Stimulated activated CD4-positive, alpha-beta T cell treated with anti-CD3 and anti-CD28 coated beads, TNF-alpha, amount 100 ng/mL, for 24 hours (primary cell): ENCODE results near the gene HFE.
"Not testable (repeated sequence)": the region's sequence is repeated elsewhere in the genome, so short reads cannot be mapped to it uniquely, and the experiment has no call there.

Experiments
- DNase-seq, 3 experiments: peaks; one replicate each; pipeline ENCODE4 v3.0.0-alpha.2; 2020; ENCODE audit warnings: low read depth in 3 of 3

The HFE gene

DNA sequence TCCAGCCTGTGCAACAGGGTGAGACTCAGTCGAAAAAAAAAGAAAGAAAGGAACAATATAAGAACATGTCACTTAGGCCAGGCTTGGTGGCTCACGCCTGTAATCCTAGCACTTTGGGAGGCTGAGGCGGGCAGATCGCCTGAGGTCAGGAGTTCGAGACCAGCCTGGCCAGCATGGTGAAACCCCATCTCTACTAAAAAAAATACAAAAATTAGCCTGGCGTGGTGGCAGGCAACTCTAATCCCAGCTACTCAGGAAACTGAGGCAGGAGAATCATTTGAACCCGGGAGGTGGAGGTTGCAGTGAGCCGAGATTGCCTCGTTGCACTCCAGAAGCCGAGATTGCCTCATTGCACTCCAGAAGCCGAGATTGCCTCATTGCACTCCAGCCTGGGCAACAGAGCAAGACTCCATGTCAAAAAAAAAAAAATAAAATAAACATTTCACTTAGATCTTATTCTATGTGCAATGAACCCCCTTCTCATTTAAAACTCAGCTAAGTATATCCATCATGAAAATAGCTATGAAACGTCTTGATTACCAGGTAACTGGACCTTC lies 28.7 kb upstream of the HFE start:
- not testable (repeated sequence) for DNase-seq

DNA sequence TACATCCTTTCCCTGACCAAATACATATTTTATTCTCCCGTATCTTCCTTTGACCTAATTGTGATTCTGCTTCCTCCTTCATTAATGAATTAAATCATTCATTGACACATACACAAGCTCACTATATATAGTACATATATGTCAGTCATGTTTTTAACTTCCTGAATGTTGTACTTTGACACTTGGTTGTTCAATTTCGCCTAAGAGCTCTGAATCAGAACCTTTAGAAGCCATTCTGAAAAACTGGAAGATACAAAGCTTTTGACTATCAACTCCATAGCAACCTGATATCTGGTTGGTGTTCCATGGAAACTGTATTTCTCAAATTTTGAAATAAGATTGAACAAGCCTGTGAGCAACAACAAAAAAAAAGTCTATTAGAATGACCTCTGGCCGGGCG lies 27.3 kb upstream of the HFE start:
- no peak for DNase-seq

DNA sequence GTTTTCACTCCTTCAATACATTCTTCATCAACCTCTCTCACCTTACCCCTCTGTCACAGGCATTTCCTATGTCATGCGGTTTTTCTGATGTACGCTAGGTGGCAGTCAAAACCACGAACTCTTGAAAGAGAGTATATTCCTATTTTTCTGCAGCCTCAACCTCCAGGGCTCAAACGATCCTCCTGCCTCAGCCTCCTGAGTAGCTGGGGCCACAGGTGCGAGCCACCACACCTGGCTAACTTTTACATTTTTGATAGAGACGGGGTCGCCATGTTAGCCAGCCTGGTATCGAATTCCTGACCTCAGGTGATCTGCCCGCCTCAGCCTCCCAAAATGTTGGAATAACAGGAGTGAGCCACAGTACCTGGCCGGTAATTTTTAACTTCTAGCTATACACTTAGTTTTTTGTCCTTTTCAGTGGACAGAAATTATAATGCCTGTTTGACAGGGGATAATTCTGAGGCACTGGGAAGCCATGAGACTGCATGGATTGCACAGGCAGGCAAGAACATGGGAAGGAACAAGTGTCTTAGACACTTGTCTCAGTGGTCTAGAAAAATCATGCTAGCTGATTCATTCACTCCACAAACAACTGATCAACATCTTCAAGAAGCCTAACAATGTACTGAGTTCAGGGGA lies 22.5 kb upstream of the HFE start:
- peak in 1 of 3 experiments; percentile 5 for DNase-seq

DNA sequence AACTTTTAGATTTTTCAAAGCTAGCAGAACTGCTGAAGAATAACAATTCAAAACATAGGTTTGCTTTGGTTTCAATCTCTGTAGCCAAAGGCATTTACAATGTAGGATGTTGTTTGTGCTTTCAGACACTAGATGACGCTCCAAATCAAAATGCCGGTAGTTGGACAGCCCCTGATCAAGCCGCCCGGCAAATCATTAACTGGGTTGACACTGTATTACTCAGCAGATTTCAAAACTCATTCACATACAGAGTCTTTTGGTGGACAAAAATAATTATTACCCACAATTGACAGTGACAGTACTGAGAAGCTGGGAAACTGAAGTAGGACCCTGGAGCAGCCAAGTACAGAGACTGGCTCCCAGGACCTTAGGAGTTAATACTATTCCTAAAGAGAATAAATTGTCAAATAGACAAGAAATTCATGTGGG lies 21.3 kb upstream of the HFE start:
- DNase-seq, result peak in 1 of 3 experiments; percentile 30

DNA sequence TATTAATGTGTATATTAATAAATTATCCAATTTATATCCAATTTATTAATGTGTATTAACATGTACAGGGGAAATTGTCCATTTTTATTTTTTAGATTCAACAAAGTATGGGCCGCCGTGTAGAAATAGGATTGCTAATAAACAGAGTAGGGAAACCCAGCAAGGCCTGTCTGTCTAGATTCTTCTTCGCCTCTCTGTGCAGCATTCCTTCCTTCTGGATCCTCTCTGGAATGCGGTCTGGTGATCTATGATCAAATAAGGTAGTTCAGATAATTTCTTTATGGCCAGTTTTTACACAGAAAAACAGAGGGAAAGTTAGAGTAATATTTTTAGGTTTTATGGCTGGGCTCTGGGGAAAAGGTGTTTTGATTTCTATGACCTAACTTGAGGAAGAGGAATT lies 19.9 kb upstream of the HFE start:
- no peak for DNase-seq

DNA sequence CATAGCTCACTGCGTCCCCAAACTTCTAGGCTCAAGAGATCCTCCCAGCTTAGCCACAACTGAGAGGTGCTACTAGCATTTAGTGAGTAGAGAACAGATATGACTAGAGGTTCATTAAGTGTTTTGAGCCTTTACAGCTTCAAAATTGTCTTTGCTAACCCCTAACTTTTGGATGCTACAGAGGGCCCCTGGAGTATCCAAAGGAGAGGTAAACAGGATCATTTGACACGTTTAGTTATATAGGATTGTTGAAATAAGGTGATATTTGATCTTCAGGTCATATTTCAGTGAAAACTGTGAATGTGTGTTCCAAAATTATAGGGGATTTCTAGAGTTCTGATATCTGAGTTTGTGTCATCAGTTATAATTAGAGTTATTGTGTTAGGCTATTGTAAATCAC lies 19.2 kb upstream of the HFE start:
- no peak for DNase-seq

DNA sequence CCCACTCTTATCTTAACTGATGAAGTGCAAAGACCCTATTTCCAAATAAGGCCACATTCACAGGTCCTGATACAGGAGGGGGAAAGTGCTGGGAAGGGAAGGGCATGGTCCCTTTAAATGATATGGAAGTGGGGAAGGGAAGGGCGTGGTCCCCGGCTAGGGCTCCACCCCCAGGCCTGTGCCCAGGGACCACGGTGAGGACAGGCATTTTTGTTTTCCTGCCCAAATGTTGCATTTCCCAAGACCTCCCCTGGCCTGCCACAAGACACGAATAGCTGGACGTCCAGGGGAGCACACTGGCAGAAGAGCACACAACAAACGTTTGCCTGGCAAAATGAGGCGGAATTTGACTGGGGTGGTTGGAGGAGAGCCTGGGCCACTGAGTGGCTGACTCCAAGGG lies 16.1 kb upstream of the HFE start:
- DNase-seq, result no peak

DNA sequence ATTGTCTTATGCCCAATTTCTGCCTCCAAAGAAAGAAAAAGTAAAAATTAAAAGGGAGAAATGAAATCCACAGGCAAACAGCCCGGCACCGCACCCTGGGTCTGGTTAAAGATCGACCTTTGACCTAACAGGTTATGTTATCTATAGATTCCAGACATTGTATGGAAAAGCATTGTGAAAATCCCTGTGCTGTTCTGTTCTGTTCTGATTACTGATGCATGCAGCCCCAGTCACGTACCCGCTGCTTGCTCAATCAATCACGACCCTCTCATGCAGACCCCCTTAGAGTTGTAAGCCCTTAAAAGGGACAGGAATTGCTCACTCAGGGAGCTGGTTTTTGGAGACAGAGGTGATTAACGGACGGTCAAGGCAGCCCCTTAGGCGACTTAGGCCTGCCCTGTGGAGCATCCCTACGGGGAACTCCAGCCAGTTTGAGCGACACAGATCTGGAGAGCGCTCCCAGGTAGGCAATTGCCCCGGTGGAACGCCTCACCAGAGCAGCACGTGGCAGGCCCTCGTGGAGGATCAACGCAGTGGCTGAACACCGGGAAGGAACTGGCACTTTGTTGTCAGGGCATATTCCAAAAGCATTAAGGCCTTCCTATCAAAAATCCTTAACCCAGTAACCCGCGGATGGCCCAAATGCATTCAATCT lies 12.0 kb upstream of the HFE start:
- DNase-seq, result no peak

DNA sequence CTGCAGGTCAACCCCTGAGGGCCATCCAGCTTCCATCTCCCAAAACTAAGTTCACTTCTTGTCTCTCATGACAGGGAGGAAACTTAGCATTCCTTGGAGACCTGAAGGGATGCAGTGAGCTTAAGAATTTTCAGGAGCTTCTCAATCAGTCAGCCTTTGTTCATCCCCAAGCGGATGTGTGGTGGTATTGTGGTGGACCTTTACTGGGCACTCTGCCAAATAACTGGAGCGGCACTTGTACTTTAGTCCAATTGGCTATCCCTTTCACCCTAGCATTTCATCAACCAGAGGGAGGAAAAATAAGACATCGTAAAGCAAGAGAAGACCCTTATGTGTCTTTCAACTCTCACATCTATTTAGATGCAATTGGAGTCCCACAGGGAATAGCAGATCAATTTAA lies 9.2 kb upstream of the HFE start:
- DNase-seq, result not testable (repeated sequence)

DNA sequence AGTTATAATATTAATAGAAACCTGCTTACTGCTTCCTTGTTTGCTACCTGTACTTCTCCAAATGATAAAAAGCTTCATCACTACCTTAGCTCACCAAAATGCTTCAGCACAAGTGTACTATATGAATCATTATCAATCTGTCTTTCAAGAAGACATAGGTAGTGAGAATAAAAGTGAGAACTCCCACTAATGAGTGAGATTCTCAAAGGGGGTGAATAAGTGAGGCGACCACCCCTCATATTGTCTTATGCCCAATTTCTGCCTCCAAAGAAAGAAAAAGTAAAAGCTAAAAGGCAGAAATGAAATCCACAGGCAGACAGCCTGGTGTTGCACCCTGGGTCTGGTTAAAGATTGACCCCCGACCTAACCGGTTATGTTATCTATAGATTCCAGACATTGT lies 6.1 kb upstream of the HFE start:
- DNase-seq, result not testable (repeated sequence)

DNA sequence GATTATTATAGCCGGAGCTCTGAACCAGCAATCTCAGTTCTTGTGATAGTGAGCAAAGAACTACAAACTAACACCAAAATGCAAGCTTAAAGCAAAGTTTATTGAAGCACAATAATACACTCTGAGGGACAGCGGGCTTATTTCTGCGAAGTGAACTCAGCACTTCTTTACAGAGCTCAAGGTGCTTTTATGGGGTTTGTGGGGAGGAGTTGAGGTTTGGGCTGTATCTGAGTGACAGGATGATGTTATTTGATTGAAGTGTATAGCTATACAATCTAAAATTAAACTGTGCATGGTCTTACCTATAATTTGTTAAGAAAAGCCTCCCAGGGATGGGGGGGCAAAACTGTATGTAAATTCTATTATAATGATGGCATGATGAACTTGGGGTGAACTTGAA lies 1.0 kb upstream of the HFE start:
- DNase-seq, result no peak

DNA sequence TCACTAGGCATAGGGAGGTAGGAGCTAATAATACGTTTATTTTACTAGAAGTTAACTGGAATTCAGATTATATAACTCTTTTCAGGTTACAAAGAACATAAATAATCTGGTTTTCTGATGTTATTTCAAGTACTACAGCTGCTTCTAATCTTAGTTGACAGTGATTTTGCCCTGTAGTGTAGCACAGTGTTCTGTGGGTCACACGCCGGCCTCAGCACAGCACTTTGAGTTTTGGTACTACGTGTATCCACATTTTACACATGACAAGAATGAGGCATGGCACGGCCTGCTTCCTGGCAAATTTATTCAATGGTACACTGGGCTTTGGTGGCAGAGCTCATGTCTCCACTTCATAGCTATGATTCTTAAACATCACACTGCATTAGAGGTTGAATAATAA lies 1.1 kb downstream of the HFE start:
- no peak for DNase-seq

DNA sequence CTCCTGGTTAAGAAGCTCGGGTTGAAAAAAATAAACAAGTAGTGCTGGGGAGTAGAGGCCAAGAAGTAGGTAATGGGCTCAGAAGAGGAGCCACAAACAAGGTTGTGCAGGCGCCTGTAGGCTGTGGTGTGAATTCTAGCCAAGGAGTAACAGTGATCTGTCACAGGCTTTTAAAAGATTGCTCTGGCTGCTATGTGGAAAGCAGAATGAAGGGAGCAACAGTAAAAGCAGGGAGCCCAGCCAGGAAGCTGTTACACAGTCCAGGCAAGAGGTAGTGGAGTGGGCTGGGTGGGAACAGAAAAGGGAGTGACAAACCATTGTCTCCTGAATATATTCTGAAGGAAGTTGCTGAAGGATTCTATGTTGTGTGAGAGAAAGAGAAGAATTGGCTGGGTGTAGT lies 2.0 kb downstream of the HFE start:
- DNase-seq, result no peak

DNA sequence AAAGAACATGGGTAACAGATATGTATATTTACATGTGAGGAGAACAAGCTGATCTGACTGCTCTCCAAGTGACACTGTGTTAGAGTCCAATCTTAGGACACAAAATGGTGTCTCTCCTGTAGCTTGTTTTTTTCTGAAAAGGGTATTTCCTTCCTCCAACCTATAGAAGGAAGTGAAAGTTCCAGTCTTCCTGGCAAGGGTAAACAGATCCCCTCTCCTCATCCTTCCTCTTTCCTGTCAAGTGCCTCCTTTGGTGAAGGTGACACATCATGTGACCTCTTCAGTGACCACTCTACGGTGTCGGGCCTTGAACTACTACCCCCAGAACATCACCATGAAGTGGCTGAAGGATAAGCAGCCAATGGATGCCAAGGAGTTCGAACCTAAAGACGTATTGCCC lies 5.2 kb downstream of the HFE start:
- no peak for DNase-seq

DNA sequence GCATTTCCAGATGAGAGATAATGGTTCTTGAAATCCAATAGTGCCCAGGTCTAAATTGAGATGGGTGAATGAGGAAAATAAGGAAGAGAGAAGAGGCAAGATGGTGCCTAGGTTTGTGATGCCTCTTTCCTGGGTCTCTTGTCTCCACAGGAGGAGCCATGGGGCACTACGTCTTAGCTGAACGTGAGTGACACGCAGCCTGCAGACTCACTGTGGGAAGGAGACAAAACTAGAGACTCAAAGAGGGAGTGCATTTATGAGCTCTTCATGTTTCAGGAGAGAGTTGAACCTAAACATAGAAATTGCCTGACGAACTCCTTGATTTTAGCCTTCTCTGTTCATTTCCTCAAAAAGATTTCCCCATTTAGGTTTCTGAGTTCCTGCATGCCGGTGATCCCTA lies 6.8 kb downstream of the HFE start:
- DNase-seq, result no peak

DNA sequence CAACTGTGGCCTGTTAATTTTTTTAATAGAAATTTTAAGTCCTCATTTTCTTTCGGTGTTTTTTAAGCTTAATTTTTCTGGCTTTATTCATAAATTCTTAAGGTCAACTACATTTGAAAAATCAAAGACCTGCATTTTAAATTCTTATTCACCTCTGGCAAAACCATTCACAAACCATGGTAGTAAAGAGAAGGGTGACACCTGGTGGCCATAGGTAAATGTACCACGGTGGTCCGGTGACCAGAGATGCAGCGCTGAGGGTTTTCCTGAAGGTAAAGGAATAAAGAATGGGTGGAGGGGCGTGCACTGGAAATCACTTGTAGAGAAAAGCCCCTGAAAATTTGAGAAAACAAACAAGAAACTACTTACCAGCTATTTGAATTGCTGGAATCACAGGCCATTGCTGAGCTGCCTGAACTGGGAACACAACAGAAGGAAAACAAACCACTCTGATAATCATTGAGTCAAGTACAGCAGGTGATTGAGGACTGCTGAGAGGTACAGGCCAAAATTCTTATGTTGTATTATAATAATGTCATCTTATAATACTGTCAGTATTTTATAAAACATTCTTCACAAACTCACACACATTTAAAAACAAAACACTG lies 10.1 kb downstream of the HFE start:
- DNase-seq, result peak; percentile 38 to 46 (median 43)

DNA sequence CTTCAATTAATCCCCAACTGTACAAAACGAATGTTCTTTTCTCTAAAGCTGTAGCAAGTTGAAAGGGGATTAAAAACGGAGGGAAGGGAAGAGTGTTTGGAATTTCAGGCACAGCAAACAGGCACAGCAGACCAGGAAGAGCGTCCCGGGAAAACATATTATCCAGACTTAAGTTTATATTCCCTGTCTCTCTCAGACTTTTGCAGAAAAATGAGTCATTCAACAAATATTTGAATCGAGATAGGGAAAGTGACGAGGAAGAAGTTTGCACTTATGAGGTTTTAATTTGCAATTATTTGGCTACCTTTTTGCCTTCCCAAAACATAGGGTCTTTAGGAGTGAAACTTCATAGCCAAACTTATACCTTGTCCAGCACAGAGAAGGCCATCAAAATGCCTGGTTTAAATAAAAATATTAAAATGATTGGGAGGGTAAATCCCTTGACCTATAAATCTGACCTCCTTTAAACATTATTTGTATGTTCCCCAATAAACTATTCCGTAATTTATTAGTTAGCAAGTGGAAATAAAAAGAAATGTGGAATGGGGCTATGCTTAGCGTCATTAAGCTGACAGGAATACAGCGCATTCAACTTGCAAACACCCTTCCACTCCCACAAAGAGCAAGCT lies 16.0 kb downstream of the HFE start:
- DNase-seq, result no peak

DNA sequence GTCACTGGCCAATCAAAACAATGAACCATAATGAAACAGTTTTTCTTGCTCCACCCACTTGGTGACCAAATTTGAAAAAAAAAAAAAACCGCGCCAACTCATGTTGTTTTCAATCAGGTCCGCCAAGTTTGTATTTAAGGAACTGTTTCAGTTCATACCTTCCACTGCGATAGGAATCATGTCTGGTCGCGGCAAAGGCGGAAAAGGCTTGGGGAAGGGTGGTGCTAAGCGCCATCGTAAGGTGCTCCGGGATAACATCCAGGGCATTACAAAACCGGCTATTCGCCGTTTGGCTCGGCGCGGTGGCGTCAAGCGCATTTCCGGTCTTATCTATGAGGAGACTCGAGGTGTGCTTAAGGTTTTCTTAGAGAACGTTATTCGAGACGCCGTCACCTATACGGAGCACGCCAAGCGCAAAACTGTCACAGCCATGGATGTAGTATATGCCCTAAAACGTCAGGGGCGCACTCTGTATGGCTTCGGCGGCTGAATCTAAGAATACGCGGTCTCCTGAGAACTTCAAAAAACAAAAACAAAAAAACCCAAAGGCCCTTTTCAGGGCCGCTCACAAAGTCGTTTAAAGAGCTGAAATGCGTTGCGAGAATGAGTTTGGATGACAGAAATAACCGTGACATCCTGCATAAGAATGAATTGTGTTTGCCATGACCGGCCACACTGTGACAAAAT lies 16.7 kb downstream of the HFE start:
- peak; percentile 78 to 84 (median 84) for DNase-seq

DNA sequence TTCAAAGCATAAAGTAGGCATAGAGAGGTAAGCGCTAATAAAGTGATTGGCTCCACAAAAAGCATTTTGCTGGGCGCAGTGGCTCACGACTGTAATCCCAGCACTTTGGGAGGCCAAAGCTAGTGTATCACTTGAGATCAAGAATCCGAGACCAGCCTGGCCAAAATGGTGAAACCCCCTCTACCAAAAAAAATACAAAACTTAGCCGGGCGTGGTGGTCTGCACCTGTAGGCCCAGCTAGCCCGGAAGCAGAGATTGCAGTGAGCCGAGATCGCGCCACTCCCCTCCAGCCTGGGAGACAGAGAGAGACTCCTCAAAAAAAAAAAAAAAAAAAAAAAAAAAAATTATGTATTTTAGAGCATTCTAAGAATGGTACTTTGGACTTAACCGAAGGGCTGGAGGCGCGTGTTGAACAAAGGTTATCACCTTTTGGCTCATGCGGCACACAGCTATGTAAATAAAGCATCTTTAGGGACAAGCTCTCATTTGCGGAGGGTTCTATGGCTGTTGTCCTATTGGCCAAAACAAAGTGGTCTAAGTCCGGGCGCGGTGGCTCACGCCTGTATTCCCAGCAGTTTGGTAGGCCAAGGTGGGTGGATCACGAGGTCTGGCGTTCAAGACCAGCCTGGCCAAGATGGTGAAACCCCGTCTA lies 17.4 kb downstream of the HFE start:
- DNase-seq, result peak in 1 of 3 experiments; percentile 17

DNA sequence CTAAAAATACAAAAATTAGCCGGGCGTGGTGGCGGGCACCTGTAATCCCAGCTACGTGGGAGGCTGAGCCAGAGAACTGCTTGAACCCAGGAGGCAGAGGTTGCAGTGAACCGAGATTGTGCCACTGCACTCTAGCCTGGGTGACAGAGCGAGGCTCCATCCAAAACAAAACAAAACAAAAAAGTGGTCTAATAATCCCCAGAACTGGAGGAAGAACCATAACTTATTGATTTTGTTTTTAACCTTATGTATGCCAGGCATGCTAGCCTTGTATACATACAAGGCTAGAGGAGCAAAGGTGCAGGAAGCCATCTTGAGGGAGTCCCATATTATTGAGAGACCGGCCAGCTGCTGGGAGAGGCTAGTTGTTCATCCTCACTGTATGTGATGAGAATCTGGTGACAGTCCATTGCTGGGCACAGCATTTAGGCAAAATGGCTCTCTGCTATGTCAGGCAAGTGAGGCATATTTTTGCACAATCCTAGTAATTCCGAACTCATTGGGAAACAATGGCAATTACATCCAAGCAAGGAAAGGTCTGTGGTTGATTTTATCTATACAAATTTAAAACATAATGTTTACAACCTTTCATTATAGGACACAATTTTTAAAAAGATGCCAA lies 18.0 kb downstream of the HFE start:
- DNase-seq, result no peak

DNA sequence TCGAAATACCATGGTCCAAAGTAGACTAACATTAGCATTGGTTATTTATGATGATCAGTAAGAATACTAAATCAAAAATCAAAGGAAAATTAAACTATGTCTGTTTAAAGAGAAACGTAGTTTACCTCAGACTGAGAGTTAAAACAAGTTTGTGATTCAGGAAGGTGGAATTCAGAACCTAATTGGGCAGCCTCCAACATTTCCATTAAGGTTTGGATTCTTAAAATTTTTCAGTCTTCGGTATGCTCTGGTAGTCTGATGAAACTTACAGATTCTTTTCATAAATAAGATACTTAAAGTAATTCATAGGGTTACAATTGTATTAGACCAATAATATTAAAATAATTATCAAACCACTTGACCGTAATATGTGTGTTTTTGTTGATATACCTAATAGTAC lies 18.6 kb downstream of the HFE start:
- DNase-seq, result no peak
